Sigmoid colon (tissue), 4 donors: ENCODE data around the gene LARP1.

ENCODE experiments used
- EP300 ChIP-seq, 4 donors: sonication (generic); formaldehyde crosslinking; IDR thresholded peaks; one replicate each; pipeline ENCODE4 v1.6.1; 2017; ENCODE audit warnings: antibody characterized with exemption in 4 of 4
- POLR2A ChIP-seq, 2 donors: fragments of 450-650 bp; IDR thresholded peaks; one replicate each; pipeline ENCODE4 v1.6.1; 2016; ENCODE audit warnings: antibody characterized with exemption in 2 of 2, mild to moderate bottlenecking in 2 of 2, moderate library complexity in 2 of 2
- TF ChIP-seq, protein P1 (sequence below), 4 experiments: fragments of 450-650 bp in 3 of 4; fragments of 200-600 bp in 1 of 4; IDR thresholded peaks; one replicate each; pipeline ENCODE4 v1.5.1; 2016 to 2019; ENCODE audit warnings: antibody characterized with exemption in 4 of 4, mild to moderate bottlenecking in 3 of 4, moderate library complexity in 2 of 4

DNA sequence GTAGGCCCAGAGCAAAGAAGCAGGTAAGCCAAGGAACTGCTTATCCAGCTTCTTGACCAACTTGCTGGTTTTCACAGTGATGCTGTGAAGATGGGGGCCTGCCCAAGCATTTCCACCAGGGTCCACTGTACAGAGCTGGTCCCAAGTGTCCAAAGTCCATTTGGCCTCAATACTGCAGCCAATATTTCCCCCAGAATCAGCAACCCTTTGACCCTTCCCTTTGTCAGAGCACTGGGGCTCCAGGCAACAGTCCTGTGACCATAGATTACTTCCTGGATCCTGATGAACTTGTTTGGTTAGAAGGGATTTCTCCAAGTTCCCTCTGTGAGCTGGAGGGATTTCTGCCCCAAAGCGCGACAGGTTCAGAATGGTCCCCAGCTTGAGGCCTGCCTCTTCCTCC is 68.9 kb downstream of the LARP1 start:
- TF ChIP-seq, protein P1, sequence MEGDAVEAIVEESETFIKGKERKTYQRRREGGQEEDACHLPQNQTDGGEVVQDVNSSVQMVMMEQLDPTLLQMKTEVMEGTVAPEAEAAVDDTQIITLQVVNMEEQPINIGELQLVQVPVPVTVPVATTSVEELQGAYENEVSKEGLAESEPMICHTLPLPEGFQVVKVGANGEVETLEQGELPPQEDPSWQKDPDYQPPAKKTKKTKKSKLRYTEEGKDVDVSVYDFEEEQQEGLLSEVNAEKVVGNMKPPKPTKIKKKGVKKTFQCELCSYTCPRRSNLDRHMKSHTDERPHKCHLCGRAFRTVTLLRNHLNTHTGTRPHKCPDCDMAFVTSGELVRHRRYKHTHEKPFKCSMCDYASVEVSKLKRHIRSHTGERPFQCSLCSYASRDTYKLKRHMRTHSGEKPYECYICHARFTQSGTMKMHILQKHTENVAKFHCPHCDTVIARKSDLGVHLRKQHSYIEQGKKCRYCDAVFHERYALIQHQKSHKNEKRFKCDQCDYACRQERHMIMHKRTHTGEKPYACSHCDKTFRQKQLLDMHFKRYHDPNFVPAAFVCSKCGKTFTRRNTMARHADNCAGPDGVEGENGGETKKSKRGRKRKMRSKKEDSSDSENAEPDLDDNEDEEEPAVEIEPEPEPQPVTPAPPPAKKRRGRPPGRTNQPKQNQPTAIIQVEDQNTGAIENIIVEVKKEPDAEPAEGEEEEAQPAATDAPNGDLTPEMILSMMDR (IDR thresholded peaks at IDR 0.05) = no peak
- no peak for TF ChIP-seq POLR2A (IDR thresholded peaks at IDR 0.05)
- TF ChIP-seq EP300 (IDR thresholded peaks at IDR 0.05) = no peak
